Spleen (tissue), 7 donors: ENCODE results near the gene RERE.
"Not testable (repeated sequence)": the region's sequence is repeated elsewhere in the genome, so short reads cannot be mapped to it uniquely, and the experiment has no call there.

ENCODE experiments used
- POLR2A ChIP-seq, 3 donors: fragments of 450-650 bp; IDR thresholded peaks; one replicate each; pipeline ENCODE4 v1.5.1; 2017; ENCODE audit warnings: antibody characterized with exemption in 3 of 3, mild to moderate bottlenecking in 1 of 3
- TF ChIP-seq, protein P1 (sequence below), 11 experiments: fragments of 200-600 bp in 7 of 11; fragments of 450-650 bp in 4 of 11; sonication (generic) in 4 of 11; IDR thresholded peaks in 8 of 11; conservative IDR thresholded peaks in 3 of 11; 1 replicate in 7 of 11; 2 replicates in 4 of 11; pipeline versions ENCODE4 v1.4.0 to v1.8.0; 2016 to 2021; ENCODE audit warnings: antibody characterized with exemption in 11 of 11, inconsistent platforms in 4 of 11, mild to moderate bottlenecking in 1 of 11
- donor health status: DM: no; HTN: no; CAD: no; lungs with moderate emphysema.
- donor health status: DM: no; HTN: no; CAD: no.
- donor health status: DM: no; HTN: no; CAD: no.

DNA sequence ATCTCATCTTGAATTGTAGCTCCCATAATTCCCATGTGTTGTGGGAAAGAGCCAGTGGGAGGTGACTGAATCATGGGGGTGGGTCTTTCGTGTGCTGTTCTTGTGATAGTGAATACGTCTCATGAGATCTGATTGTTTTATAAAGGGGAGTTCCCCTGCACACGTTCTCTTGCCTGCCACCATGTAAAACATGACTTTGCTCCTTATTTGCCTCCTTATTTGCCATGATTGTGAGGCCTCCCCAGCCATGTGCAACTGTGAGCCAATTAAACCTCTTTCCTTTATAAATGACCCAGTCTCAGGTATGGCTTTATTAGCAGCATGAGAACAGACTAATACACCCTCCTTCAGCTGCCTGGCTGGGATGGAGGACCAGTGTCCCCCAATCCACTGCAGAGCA, 224.1 kb downstream of the RERE start:
- TF ChIP-seq, protein P1, sequence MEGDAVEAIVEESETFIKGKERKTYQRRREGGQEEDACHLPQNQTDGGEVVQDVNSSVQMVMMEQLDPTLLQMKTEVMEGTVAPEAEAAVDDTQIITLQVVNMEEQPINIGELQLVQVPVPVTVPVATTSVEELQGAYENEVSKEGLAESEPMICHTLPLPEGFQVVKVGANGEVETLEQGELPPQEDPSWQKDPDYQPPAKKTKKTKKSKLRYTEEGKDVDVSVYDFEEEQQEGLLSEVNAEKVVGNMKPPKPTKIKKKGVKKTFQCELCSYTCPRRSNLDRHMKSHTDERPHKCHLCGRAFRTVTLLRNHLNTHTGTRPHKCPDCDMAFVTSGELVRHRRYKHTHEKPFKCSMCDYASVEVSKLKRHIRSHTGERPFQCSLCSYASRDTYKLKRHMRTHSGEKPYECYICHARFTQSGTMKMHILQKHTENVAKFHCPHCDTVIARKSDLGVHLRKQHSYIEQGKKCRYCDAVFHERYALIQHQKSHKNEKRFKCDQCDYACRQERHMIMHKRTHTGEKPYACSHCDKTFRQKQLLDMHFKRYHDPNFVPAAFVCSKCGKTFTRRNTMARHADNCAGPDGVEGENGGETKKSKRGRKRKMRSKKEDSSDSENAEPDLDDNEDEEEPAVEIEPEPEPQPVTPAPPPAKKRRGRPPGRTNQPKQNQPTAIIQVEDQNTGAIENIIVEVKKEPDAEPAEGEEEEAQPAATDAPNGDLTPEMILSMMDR (IDR thresholded peaks at IDR 0.05 in 8 of 11, conservative IDR thresholded peaks at IDR 0.05 in 3 of 11) = not testable (repeated sequence)
- TF ChIP-seq POLR2A (IDR thresholded peaks at IDR 0.05) = not testable (repeated sequence)
